SK-N-SH (cell line): ENCODE data around the gene GORASP1. TPM values are rescaled to one million over a fixed set of nuclear protein-coding genes. Genes with fewer than 3 reads are reported as not detected.

ENCODE experiments used
- CTCF ChIA-PET: fragments of 300-600, 350-600 bp; formaldehyde crosslinking; extraction: SDS; loops from one replicate; lab custom pipeline; 2021; lab: Yijun Ruan, JAX
- POLR2A ChIA-PET: fragments of 350-600 bp; sonication (Branson Sonifier 250); formaldehyde crosslinking; extraction: SDS; loops from one replicate; lab custom pipeline; 2020; ENCODE audit warnings: antibody characterized with exemption, inconsistent platforms; lab: Yijun Ruan, JAX
- DNase-seq: peaks from one replicate; pipeline ENCODE4 v3.0.0; 2012
- H2AFZ ChIP-seq: fragments of 200-600 bp; sonication (generic); 2 replicates; pipeline ENCODE4 v1.8.1; 2016; ENCODE audit warnings: antibody characterized with exemption, mild to moderate bottlenecking, low read depth
- H3F3A ChIP-seq: fragments of 200-600 bp; sonication (generic); replicated peaks from 2 replicates; pipeline ENCODE3; 2016; ENCODE audit warnings: antibody characterized with exemption, mild to moderate bottlenecking; ENCODE audit not compliant: insufficient read depth
- H3K27ac ChIP-seq, 2 experiments: fragments of 200-500 bp in 1 of 2; fragments of 200-600 bp in 1 of 2; sonication (Bioruptor generic) in 1 of 2; sonication (generic), shearing (Covaris generic) in 1 of 2; 2 replicates each; pipeline versions ENCODE4 v1.5.1 to v1.6.1; 2014 to 2016; ENCODE audit warnings: low read depth in 2 of 2, inconsistent platforms in 1 of 2, low read length in 1 of 2, mild to moderate bottlenecking in 1 of 2, mixed read lengths in 1 of 2
- H3K27me3 ChIP-seq: fragments of 200-600 bp; sonication (generic), shearing (Covaris generic); 2 replicates; pipeline ENCODE4 v1.6.1; 2016; ENCODE audit warnings: mixed run types; ENCODE audit not compliant: insufficient read depth
- H3K36me3 ChIP-seq, 2 experiments: fragments of 200-500 bp in 1 of 2; fragments of 200-600 bp in 1 of 2; sonication (Bioruptor generic) in 1 of 2; sonication (generic) in 1 of 2; replicated peaks in 1 of 2; 2 replicates each; pipeline versions ENCODE3 to v1.5.1; 2014 to 2016; ENCODE audit warnings: low read length in 1 of 2, mild to moderate bottlenecking in 1 of 2; ENCODE audit not compliant: insufficient read depth in 2 of 2, control insufficient read depth in 1 of 2
- H3K4me1 ChIP-seq, 2 experiments: fragments of 200-500 bp in 1 of 2; fragments of 200-600 bp in 1 of 2; sonication (Bioruptor generic) in 1 of 2; sonication (generic), shearing (Covaris generic) in 1 of 2; 2 replicates each; pipeline versions ENCODE4 v1.5.1 to v1.6.1; 2014 to 2016; ENCODE audit warnings: low read depth in 1 of 2, low read length in 1 of 2, mixed run types in 1 of 2; ENCODE audit not compliant: insufficient read depth in 2 of 2, control insufficient read depth in 1 of 2
- H3K4me2 ChIP-seq: fragments of 200-600 bp; sonication (generic), shearing (Covaris generic); 2 replicates; pipeline ENCODE4 v1.6.1; 2017; ENCODE audit warnings: mixed run types
- H3K4me3 ChIP-seq, 2 experiments: fragments of 200-500 bp in 1 of 2; fragments of 200-600 bp in 1 of 2; sonication (Bioruptor generic) in 1 of 2; sonication (generic), shearing (Covaris generic) in 1 of 2; 2 replicates each; pipeline versions ENCODE4 v1.5.1 to v1.8.1; 2014 to 2016; ENCODE audit warnings: low read depth in 2 of 2, inconsistent platforms in 1 of 2, low read length in 1 of 2, mild to moderate bottlenecking in 1 of 2, mixed read lengths in 1 of 2, moderate library complexity in 1 of 2
- H3K79me2 ChIP-seq: fragments of 200-600 bp; sonication (generic); 2 replicates; pipeline ENCODE4 v1.8.1; 2017; ENCODE audit warnings: mild to moderate bottlenecking; ENCODE audit not compliant: insufficient read depth
- H3K9ac ChIP-seq: fragments of 200-600 bp; sonication (generic); 2 replicates; pipeline ENCODE4 v1.6.1; 2017; ENCODE audit warnings: mixed run types
- H3K9me2 ChIP-seq: fragments of 200-600 bp; sonication (generic); 2 replicates; pipeline ENCODE4 v1.6.1; 2017; ENCODE audit warnings: mixed run types
- H3K9me3 ChIP-seq: fragments of 200-600 bp; sonication (generic); 2 replicates; pipeline ENCODE4 v1.6.1; 2017; ENCODE audit warnings: mixed run types, mild to moderate bottlenecking, moderate library complexity
- H4K20me1 ChIP-seq: fragments of 200-600 bp; sonication (generic); 2 replicates; pipeline ENCODE4 v1.6.1; 2017; ENCODE audit warnings: mild to moderate bottlenecking, mixed run types; ENCODE audit not compliant: insufficient read depth
- CHD2 ChIP-seq: fragments of 150-350 bp; IDR thresholded peaks from 2 replicates; pipeline ENCODE4 v1.6.1; 2018; ENCODE audit warnings: low read length; ENCODE audit not compliant: partially characterized antibody
- EP300 ChIP-seq, 2 experiments: IDR thresholded peaks; 2 replicates each; pipeline versions ENCODE4 v1.4.0 to v1.6.1; 2012; ENCODE audit warnings: borderline replicate concordance in 1 of 2, low read depth in 1 of 2, low read length in 1 of 2
- EZH2phosphoT487 ChIP-seq: fragments of 200-600 bp; sonication (generic); IDR thresholded peaks from 2 replicates; pipeline ENCODE4 v1.6.1; 2017; ENCODE audit warnings: low read depth, mixed run types, mild to moderate bottlenecking, antibody characterized with exemption, moderate library complexity, borderline replicate concordance
- FOXJ3 ChIP-seq: sonication (generic); formaldehyde crosslinking; IDR thresholded peaks from 2 replicates; pipeline ENCODE4 v1.5.1; 2020; ENCODE audit warnings: mild to moderate bottlenecking, missing genetic modification reagents
- GABPA ChIP-seq: IDR thresholded peaks from 2 replicates; pipeline ENCODE4 v1.4.0; 2012; ENCODE audit warnings: low read depth, mild to moderate bottlenecking
- IRF3 ChIP-seq: fragments of 150-350 bp; IDR thresholded peaks from 2 replicates; pipeline ENCODE4 v1.6.1; 2016; ENCODE audit warnings: mild to moderate bottlenecking, low read depth, low read length
- MAX ChIP-seq: IDR thresholded peaks from 2 replicates; pipeline ENCODE4 v1.4.0; 2012; ENCODE audit warnings: low read depth
- MXI1 ChIP-seq: IDR thresholded peaks from 2 replicates; pipeline ENCODE4 v1.6.1; 2012; ENCODE audit warnings: mild to moderate bottlenecking, low read depth, low read length, improper control_type of control experiment
- NFIC ChIP-seq: IDR thresholded peaks from 2 replicates; pipeline ENCODE4 v1.4.0; 2012; ENCODE audit warnings: borderline replicate concordance
- POLR2AphosphoS5 ChIP-seq: IDR thresholded peaks from 2 replicates; pipeline ENCODE4 v1.6.1; 2012; ENCODE audit warnings: low read depth, low read length
- RAD21 ChIP-seq: IDR thresholded peaks from 2 replicates; pipeline ENCODE4 v1.6.1; 2012; ENCODE audit warnings: mild to moderate bottlenecking, low read length
- SIN3A ChIP-seq: IDR thresholded peaks from 2 replicates; pipeline ENCODE4 v1.6.1; 2012; ENCODE audit warnings: low read depth, mild to moderate bottlenecking, low read length, moderate library complexity, borderline replicate concordance
- SMC3 ChIP-seq: IDR thresholded peaks from 2 replicates; pipeline ENCODE4 v1.6.1; 2012; ENCODE audit warnings: low read depth, low read length, improper control_type of control experiment
- TAF1 ChIP-seq: IDR thresholded peaks from 2 replicates; pipeline ENCODE4 v1.6.1; 2012; ENCODE audit warnings: low read depth, mild to moderate bottlenecking, low read length, moderate library complexity, borderline replicate concordance
- USF1 ChIP-seq: IDR thresholded peaks from 2 replicates; pipeline ENCODE4 v1.4.0; 2012; ENCODE audit warnings: low read depth, borderline replicate concordance
- WGBS: methylation state at CpG from one replicate; pipeline ENCODE4 v1.1.6; 2017; ENCODE audit warnings: low lambda C conversion rate; 5-methylcytosine and 5-hydroxymethylcytosine counted together
- polyA plus RNA-seq, 3 experiments: library from polyadenylated mRNA; depleted of rRNA; stranded (reverse); fragments of >200 nt; gene quantifications; 2 replicates each; pipeline ENCODE4 v1.2.3, GENCODE V29; 2012

Gene GORASP1
- 44.3 and 56.2 TPM in 2 replicates for polyA plus RNA-seq (2012; rRNA removed)
- polyA plus RNA-seq (2012; cell fraction: cytosol; rRNA removed): 18.6 and 24.9 TPM in 2 replicates
- polyA plus RNA-seq (2012; cell fraction: nucleus; rRNA removed): 197 and 204 TPM in 2 replicates

- H3K27ac ChIP-seq: peak within 1 kb of the TSS; percentile 80 to 82
- peaks cover 45% of the 10 kb centered on the region for H3K79me2 ChIP-seq
- H3K36me3 ChIP-seq: peaks cover 0 to 8% of the 10 kb centered on the region in 2 experiments
- peak; percentile 92 for DNase-seq
- no peaks in the 10 kb centered on the region for H3K9me3 ChIP-seq
- WGBS: under 1% methylated on average over 33 of the region's 74 CpGs
- no peaks in the 10 kb centered on the region for H3K9me2 ChIP-seq
- POLR2A ChIA-PET: no interaction called here
- H3K4me2 ChIP-seq: peak within 1 kb of the TSS; percentile 99
- peak within 1 kb of the TSS; percentile 97 to 99 for H3K4me3 ChIP-seq
- peaks cover 4 to 25% of the 10 kb centered on the region in 2 experiments; a peak in 2 of 4 replicates for H3K4me1 ChIP-seq
- H4K20me1 ChIP-seq: peaks cover 32% of the 10 kb centered on the region
- peak within 1 kb of the TSS; percentile 89 for H2AFZ ChIP-seq
- H3F3A ChIP-seq: no peaks in the 10 kb centered on the region
- TF ChIP-seq FOXJ3 (CRISPR knock-in tag) (no peak), EZH2phosphoT487 (no peak), SIN3A (peak; percentile 84; the same call in 1 of the 2 replicates), NFIC (0 out of 2 replicates have a peak, but pooled peaks have one; percentile 11), POLR2AphosphoS5 (peak; percentile 48; the same call in 1 of the 2 replicates), SMC3 (no peak), MAX (peak; percentile 33; the same call in 1 of the 2 replicates), IRF3 (no peak), RAD21 (peak; percentile 5; the same call in 1 of the 2 replicates), GABPA (0 out of 2 replicates have a peak, but pooled peaks have one; percentile 13), USF1 (peak; percentile 49; the same call in 1 of the 2 replicates), TAF1 (peak; percentile 41; the same call in 1 of the 2 replicates), CHD2 (peak; percentile 26), MXI1 (peak; percentile 95), EP300 (IDR thresholded peaks at IDR 0.05; ENCODE audit: borderline replicate concordance in 1 of 2, low read depth in 1 of 2, low read length in 1 of 2) (peak in 1 of 2 experiments; percentile 7; a peak in 1 of 4 replicates)
- TF ChIP-seq, all 33 proteins: peak for 11
- Histone ChIP-seq H3K9ac (peak within 1 kb of the TSS; percentile 91), H3K27me3 (no peaks in the 10 kb centered on the region)
- CTCF ChIA-PET: interaction anchor here (0.5 to 2.6 kb wide), 9 partner anchors 9 to 185 kb away, joined by 3 to 14 read pairs (median 3); no protein-coding TSS in a partner anchor
Measured at GRCh38 chr3:39107388-39108199, at the start of gene GORASP1, which contains the start of gene TTC21A. TSS of gene GORASP1 (minus strand) at chr3:39107627. CDS start at chr3:39107541, 86 bp downstream. TSS of gene TTC21A (plus strand) at chr3:39107680. CDS start at chr3:39107838, 158 bp downstream.
